ENCODE measurements around the gene SNRPB. TPM values are rescaled to one million over a fixed set of nuclear protein-coding genes. Genes with fewer than 3 reads are reported as not detected.

Gene SNRPB
- polyA plus RNA-seq, 1 donor = 143 TPM

GRCh38 chr20:2430538-2430937, 40.1 kb downstream of the SNRPB start:
- Histone ChIP-seq H3K36me3 (ENCODE audit: control insufficient read depth, insufficient read depth, low read length) (no peaks in the 10 kb centered on the region), H3K9me3 (ENCODE audit: control insufficient read depth, low read depth, low read length) (no peaks in the 10 kb centered on the region), H3K27me3 (ENCODE audit: control insufficient read depth, insufficient read depth, low read length) (no peaks in the 10 kb centered on the region), H3K27ac (ENCODE audit: low read length) (no peak overlapping the region), H3K4me3 (ENCODE audit: low read length) (no peak overlapping the region), H3K4me1 (ENCODE audit: control insufficient read depth, insufficient read depth, low read length) (no peaks in the 10 kb centered on the region)
- no peak for DNase-seq
- WGBS (ENCODE audit: insufficient coverage, low lambda C conversion rate) = no CpG with 5 or more reads among the region's 4 CpGs

GRCh38 chr20:2429051-2429450, 41.5 kb downstream of the SNRPB start:
- no peak for DNase-seq
- no CpG with 5 or more reads among the region's 6 CpGs for WGBS (ENCODE audit: insufficient coverage, low lambda C conversion rate)
- no peaks in the 10 kb centered on the region for H3K4me1 ChIP-seq (ENCODE audit: control insufficient read depth, insufficient read depth, low read length)
- H3K4me3 ChIP-seq (ENCODE audit: low read length) = no peak overlapping the region
- H3K27ac ChIP-seq (ENCODE audit: low read length) = no peak overlapping the region
- H3K36me3 ChIP-seq (ENCODE audit: control insufficient read depth, insufficient read depth, low read length) = no peaks in the 10 kb centered on the region
- no peaks in the 10 kb centered on the region for H3K27me3 ChIP-seq (ENCODE audit: control insufficient read depth, insufficient read depth, low read length)
- H3K9me3 ChIP-seq (ENCODE audit: control insufficient read depth, low read depth, low read length) = no peaks in the 10 kb centered on the region

GRCh38 chr20:2421247-2421646, 49.3 kb downstream of the SNRPB start:
- no peak overlapping the region for H3K27ac ChIP-seq (ENCODE audit: low read length)
- no peaks in the 10 kb centered on the region for H3K4me1 ChIP-seq (ENCODE audit: control insufficient read depth, insufficient read depth, low read length)
- 100% methylated on average over 1 of the region's 5 CpGs for WGBS (ENCODE audit: insufficient coverage, low lambda C conversion rate)
- no peak for DNase-seq
- H3K9me3 ChIP-seq (ENCODE audit: control insufficient read depth, low read depth, low read length) = no peaks in the 10 kb centered on the region
- no peaks in the 10 kb centered on the region for H3K36me3 ChIP-seq (ENCODE audit: control insufficient read depth, insufficient read depth, low read length)
- H3K27me3 ChIP-seq (ENCODE audit: control insufficient read depth, insufficient read depth, low read length) = no peaks in the 10 kb centered on the region
- no peak overlapping the region for H3K4me3 ChIP-seq (ENCODE audit: low read length)

- no peaks in the 10 kb centered on the region for H3K9me3 ChIP-seq (ENCODE audit: control insufficient read depth, low read depth, low read length)
- 50% methylated on average over 1 of the region's 1 CpG for WGBS (ENCODE audit: insufficient coverage, low lambda C conversion rate)
- H3K4me3 ChIP-seq (ENCODE audit: low read length) = no peak overlapping the region
- no peak for DNase-seq
- H3K27me3 ChIP-seq (ENCODE audit: control insufficient read depth, insufficient read depth, low read length) = peaks cover 5% of the 10 kb centered on the region
- H3K36me3 ChIP-seq (ENCODE audit: control insufficient read depth, insufficient read depth, low read length) = no peaks in the 10 kb centered on the region
- H3K27ac ChIP-seq (ENCODE audit: low read length) = no peak overlapping the region
- no peaks in the 10 kb centered on the region for H3K4me1 ChIP-seq (ENCODE audit: control insufficient read depth, insufficient read depth, low read length)
These were observed 50.1 kb downstream of the SNRPB start for GRCh38 chr20:2420510-2420909.

GRCh38 chr20:2418388-2418787, 52.2 kb downstream of the SNRPB start:
- H3K27me3 ChIP-seq (ENCODE audit: control insufficient read depth, insufficient read depth, low read length) = peaks cover 5% of the 10 kb centered on the region
- DNase-seq = no peak
- no CpG with 5 or more reads among the region's 2 CpGs for WGBS (ENCODE audit: insufficient coverage, low lambda C conversion rate)
- H3K4me1 ChIP-seq (ENCODE audit: control insufficient read depth, insufficient read depth, low read length) = no peaks in the 10 kb centered on the region
- H3K27ac ChIP-seq (ENCODE audit: low read length) = no peak overlapping the region
- H3K36me3 ChIP-seq (ENCODE audit: control insufficient read depth, insufficient read depth, low read length) = no peaks in the 10 kb centered on the region
- H3K4me3 ChIP-seq (ENCODE audit: low read length) = no peak overlapping the region
- no peaks in the 10 kb centered on the region for H3K9me3 ChIP-seq (ENCODE audit: control insufficient read depth, low read depth, low read length)

- H3K4me3 ChIP-seq (ENCODE audit: low read length) = no peak overlapping the region
- H3K4me1 ChIP-seq (ENCODE audit: control insufficient read depth, insufficient read depth, low read length) = no peaks in the 10 kb centered on the region
- H3K9me3 ChIP-seq (ENCODE audit: control insufficient read depth, low read depth, low read length) = no peaks in the 10 kb centered on the region
- DNase-seq = no peak
- WGBS (ENCODE audit: insufficient coverage, low lambda C conversion rate) = no CpG with 5 or more reads among the region's 14 CpGs
- no peak overlapping the region for H3K27ac ChIP-seq (ENCODE audit: low read length)
- H3K27me3 ChIP-seq (ENCODE audit: control insufficient read depth, insufficient read depth, low read length) = peaks cover 5% of the 10 kb centered on the region
- no peaks in the 10 kb centered on the region for H3K36me3 ChIP-seq (ENCODE audit: control insufficient read depth, insufficient read depth, low read length)
These were observed 53.4 kb downstream of the SNRPB start for GRCh38 chr20:2417213-2417541.

- no peak overlapping the region for H3K4me3 ChIP-seq (ENCODE audit: low read length)
- DNase-seq = no peak
- H3K4me1 ChIP-seq (ENCODE audit: control insufficient read depth, insufficient read depth, low read length) = no peaks in the 10 kb centered on the region
- H3K36me3 ChIP-seq (ENCODE audit: control insufficient read depth, insufficient read depth, low read length) = no peaks in the 10 kb centered on the region
- H3K9me3 ChIP-seq (ENCODE audit: control insufficient read depth, low read depth, low read length) = no peaks in the 10 kb centered on the region
- peaks cover 5% of the 10 kb centered on the region for H3K27me3 ChIP-seq (ENCODE audit: control insufficient read depth, insufficient read depth, low read length)
- no peak overlapping the region for H3K27ac ChIP-seq (ENCODE audit: low read length)
- WGBS (ENCODE audit: insufficient coverage, low lambda C conversion rate) = no CpG with 5 or more reads among the region's 6 CpGs
These were observed 53.9 kb downstream of the SNRPB start for GRCh38 chr20:2416541-2417212.

Other genes with a start within 250 kb of the SNRPB start
- 0.25 TPM for gene TGM3, start 174.8 kb downstream of the SNRPB start, polyA plus RNA-seq
- not detected for gene TGM6, start 89.9 kb downstream of the SNRPB start, polyA plus RNA-seq
- gene ZNF343, start 38.1 kb upstream of the SNRPB start, polyA plus RNA-seq = 10.2 TPM
- 0.45 TPM for gene TMC2, start 65.8 kb upstream of the SNRPB start, polyA plus RNA-seq
- 208 TPM for gene NOP56, start 181.8 kb upstream of the SNRPB start, polyA plus RNA-seq
- 124 TPM for gene IDH3B, start 193.4 kb upstream of the SNRPB start, polyA plus RNA-seq
- gene EBF4, start 222.0 kb upstream of the SNRPB start, polyA plus RNA-seq = 12.2 TPM